Memory B cell (primary cell): ENCODE data around the gene MICU1.
"Not testable (repeated sequence)": the region's sequence is repeated elsewhere in the genome, so short reads cannot be mapped to it uniquely, and the experiment has no call there.

Experiments
- ATAC-seq: fragments of 150-1000 bp; cut with Tn5 transposase; 2 replicates; pipeline ENCODE4 v1.10.0; 2021; ENCODE audit warnings: low read depth, mild to moderate bottlenecking, moderate library complexity
- DNase-seq, 2 donors: peaks; one replicate each; pipeline ENCODE4 v3.0.0; 2022; ENCODE audit warnings: low spot score in 2 of 2
- H3K27ac Mint-ChIP-seq: one replicate; pipeline ENCODE4 v1.8.0; 2022; ENCODE audit warnings: mild to moderate bottlenecking, moderate library complexity, mixed read lengths
- H3K27me3 Mint-ChIP-seq: one replicate; pipeline ENCODE4 v1.8.0; 2022; ENCODE audit warnings: mixed read lengths
- H3K36me3 Mint-ChIP-seq: one replicate; pipeline ENCODE4 v1.8.0; 2022; ENCODE audit warnings: mild to moderate bottlenecking, mixed read lengths
- H3K4me1 Mint-ChIP-seq: one replicate; pipeline ENCODE4 v1.8.0; 2022; ENCODE audit warnings: mixed read lengths
- H3K4me3 Mint-ChIP-seq: one replicate; pipeline ENCODE4 v1.8.0; 2022; ENCODE audit warnings: mild to moderate bottlenecking, moderate library complexity, mixed read lengths
- H3K9me3 Mint-ChIP-seq: one replicate; pipeline ENCODE4 v1.8.0; 2022; ENCODE audit warnings: mixed read lengths

The MICU1 gene

GRCh38 chr10:72564596-72564995 lies 61.3 kb downstream of the MICU1 start:
- Mint-ChIP-seq H3K27me3 (no peaks in the 10 kb centered on the region), H3K4me3 (no peak overlapping the region), H3K27ac (no peak overlapping the region), H3K9me3 (no peaks in the 10 kb centered on the region), H3K36me3 (peaks cover 14% of the 10 kb centered on the region), H3K4me1 (peaks cover 20% of the 10 kb centered on the region)
- ATAC-seq: no peak
- DNase-seq: no peak

- peak overlapping the region; percentile 75 for H3K4me3 Mint-ChIP-seq
- no peaks in the 10 kb centered on the region for H3K9me3 Mint-ChIP-seq
- peaks cover 20% of the 10 kb centered on the region for H3K4me1 Mint-ChIP-seq
- no peaks in the 10 kb centered on the region for H3K27me3 Mint-ChIP-seq
- H3K36me3 Mint-ChIP-seq: peaks cover 17% of the 10 kb centered on the region
- H3K27ac Mint-ChIP-seq: peak overlapping the region; percentile 87
- ATAC-seq (peak; percentile 88), DNase-seq (peak in 1 of 2 donors; percentile 29)
Observed at GRCh38 chr10:72563327-72563932, 62.4 kb downstream of the MICU1 start.

GRCh38 chr10:72561745-72562166 lies 64.1 kb downstream of the MICU1 start:
- Mint-ChIP-seq H3K36me3 (peaks cover 22% of the 10 kb centered on the region), H3K27me3 (no peaks in the 10 kb centered on the region), H3K9me3 (no peaks in the 10 kb centered on the region), H3K4me1 (peaks cover 17% of the 10 kb centered on the region), H3K27ac (peak overlapping the region; percentile 87), H3K4me3 (peak overlapping the region; percentile 30)
- DNase-seq (peak in 1 of 2 donors; percentile 13), ATAC-seq (peak; percentile 62)

- Mint-ChIP-seq H3K4me3 (no peak overlapping the region), H3K27ac (no peak overlapping the region)
- DNase-seq: no peak
Observed at GRCh38 chr10:72557362-72557761, 68.5 kb downstream of the MICU1 start.

GRCh38 chr10:72552857-72553256 lies 73.0 kb downstream of the MICU1 start:
- no peak for DNase-seq
- Mint-ChIP-seq H3K4me3 (no peak overlapping the region), H3K27me3 (no peaks in the 10 kb centered on the region), H3K4me1 (no peaks in the 10 kb centered on the region), H3K27ac (no peak overlapping the region), H3K36me3 (peaks cover 21% of the 10 kb centered on the region), H3K9me3 (no peaks in the 10 kb centered on the region)
- no peak for ATAC-seq

More at GRCh38 chr10:72557362-72557761, 68.5 kb downstream of the MICU1 start:
- no peak for ATAC-seq
- Mint-ChIP-seq H3K4me1 (peaks cover 5% of the 10 kb centered on the region), H3K36me3 (peaks cover 15% of the 10 kb centered on the region), H3K9me3 (no peaks in the 10 kb centered on the region), H3K27me3 (no peaks in the 10 kb centered on the region)

- Mint-ChIP-seq H3K27me3 (no peaks in the 10 kb centered on the region), H3K36me3 (peaks cover 23% of the 10 kb centered on the region), H3K4me1 (no peaks in the 10 kb centered on the region), H3K27ac (no peak overlapping the region), H3K9me3 (no peaks in the 10 kb centered on the region), H3K4me3 (no peak overlapping the region)
- no peak for ATAC-seq
- no peak for DNase-seq
Observed at GRCh38 chr10:72550239-72550638, 75.6 kb downstream of the MICU1 start.

- peaks cover 45% of the 10 kb centered on the region for H3K36me3 Mint-ChIP-seq
- no peak overlapping the region for H3K27ac Mint-ChIP-seq
- no peaks in the 10 kb centered on the region for H3K27me3 Mint-ChIP-seq
- peaks cover 6% of the 10 kb centered on the region for H3K9me3 Mint-ChIP-seq
- peaks cover 1% of the 10 kb centered on the region for H3K4me1 Mint-ChIP-seq
- no peak for DNase-seq
- no peak for ATAC-seq
- no peak overlapping the region for H3K4me3 Mint-ChIP-seq
Observed at GRCh38 chr10:72545546-72545945, 80.3 kb downstream of the MICU1 start.

GRCh38 chr10:72543855-72544254 lies 82.0 kb downstream of the MICU1 start:
- peaks cover 41% of the 10 kb centered on the region for H3K36me3 Mint-ChIP-seq
- H3K9me3 Mint-ChIP-seq, H3K4me1 Mint-ChIP-seq, DNase-seq, H3K27ac Mint-ChIP-seq, ATAC-seq, H3K4me3 Mint-ChIP-seq, H3K27me3 Mint-ChIP-seq: not testable (repeated sequence)

GRCh38 chr10:72542396-72542815 lies 83.5 kb downstream of the MICU1 start:
- DNase-seq (no peak), ATAC-seq (no peak)
- no peak overlapping the region for H3K27ac Mint-ChIP-seq
- no peak overlapping the region for H3K4me3 Mint-ChIP-seq
- peaks cover 6% of the 10 kb centered on the region for H3K9me3 Mint-ChIP-seq
- H3K27me3 Mint-ChIP-seq: no peaks in the 10 kb centered on the region
- peaks cover 40% of the 10 kb centered on the region for H3K36me3 Mint-ChIP-seq
- peaks cover 7% of the 10 kb centered on the region for H3K4me1 Mint-ChIP-seq

GRCh38 chr10:72541337-72541736 lies 84.5 kb downstream of the MICU1 start:
- Mint-ChIP-seq H3K27ac (no peak overlapping the region), H3K4me3 (no peak overlapping the region), H3K27me3 (no peaks in the 10 kb centered on the region), H3K4me1 (peaks cover 7% of the 10 kb centered on the region), H3K9me3 (peaks cover 6% of the 10 kb centered on the region), H3K36me3 (peaks cover 38% of the 10 kb centered on the region)
- ATAC-seq (no peak), DNase-seq (no peak)

- peak; percentile 53 for ATAC-seq
- peaks cover 7% of the 10 kb centered on the region for H3K4me1 Mint-ChIP-seq
Observed at GRCh38 chr10:72540193-72540807, 85.6 kb downstream of the MICU1 start.

GRCh38 chr10:72539137-72539536 lies 86.7 kb downstream of the MICU1 start:
- H3K36me3 Mint-ChIP-seq: peaks cover 35% of the 10 kb centered on the region
- peaks cover 6% of the 10 kb centered on the region for H3K9me3 Mint-ChIP-seq
- peaks cover 7% of the 10 kb centered on the region for H3K4me1 Mint-ChIP-seq
- ATAC-seq (no peak), DNase-seq (no peak)
- no peaks in the 10 kb centered on the region for H3K27me3 Mint-ChIP-seq
- H3K4me3 Mint-ChIP-seq: no peak overlapping the region
- no peak overlapping the region for H3K27ac Mint-ChIP-seq

More at GRCh38 chr10:72540193-72540807, 85.6 kb downstream of the MICU1 start:
- peaks cover 39% of the 10 kb centered on the region for H3K36me3 Mint-ChIP-seq
- H3K27ac Mint-ChIP-seq: no peak overlapping the region
- H3K27me3 Mint-ChIP-seq: no peaks in the 10 kb centered on the region
- H3K4me3 Mint-ChIP-seq: no peak overlapping the region
- DNase-seq: no peak
- peaks cover 6% of the 10 kb centered on the region for H3K9me3 Mint-ChIP-seq

- Mint-ChIP-seq H3K4me3 (no peak overlapping the region), H3K27ac (no peak overlapping the region), H3K4me1 (no peaks in the 10 kb centered on the region), H3K27me3 (no peaks in the 10 kb centered on the region), H3K9me3 (no peaks in the 10 kb centered on the region), H3K36me3 (no peaks in the 10 kb centered on the region)
- DNase-seq (no peak), ATAC-seq (no peak)
Observed at GRCh38 chr10:72525689-72526088, 100.2 kb downstream of the MICU1 start.

GRCh38 chr10:72525277-72525676 lies 100.6 kb downstream of the MICU1 start:
- Mint-ChIP-seq H3K4me3 (no peak overlapping the region), H3K9me3 (no peaks in the 10 kb centered on the region), H3K36me3 (no peaks in the 10 kb centered on the region), H3K27me3 (no peaks in the 10 kb centered on the region), H3K4me1 (no peaks in the 10 kb centered on the region), H3K27ac (no peak overlapping the region)
- ATAC-seq: no peak
- no peak for DNase-seq

GRCh38 chr10:72524489-72524888 lies 101.4 kb downstream of the MICU1 start:
- H3K27me3 Mint-ChIP-seq: no peaks in the 10 kb centered on the region
- no peaks in the 10 kb centered on the region for H3K36me3 Mint-ChIP-seq
- H3K4me3 Mint-ChIP-seq: no peak overlapping the region
- no peaks in the 10 kb centered on the region for H3K9me3 Mint-ChIP-seq
- ATAC-seq: no peak
- no peaks in the 10 kb centered on the region for H3K4me1 Mint-ChIP-seq
- DNase-seq: no peak
- no peak overlapping the region for H3K27ac Mint-ChIP-seq
